Body of pancreas (tissue), 4 donors: ENCODE measurements around the gene LIMD2. TPM values are rescaled to one million over a fixed set of nuclear protein-coding genes. Genes with fewer than 3 reads are reported as not detected.
A peak's percentile ranks its signal among the peaks of the same experiment; 100 is the strongest.

Experiments used
- ATAC-seq: fragments of 150-250 bp; one replicate; pipeline ENCODE4 v1.9.1; 2016
- DNase-seq, 4 donors: peaks; one replicate each; pipeline ENCODE4 v3.0.0-alpha.2; 2019
- H3K27ac ChIP-seq, 4 donors: fragments of 200-600 bp; sonication (generic); 1 replicate in 3 of 4; 2 replicates in 1 of 4; pipeline versions ENCODE4 v1.5.1 to v1.6.1; 2016 to 2019; ENCODE audit warnings: mild to moderate bottlenecking in 1 of 4, mixed read lengths in 1 of 4, moderate library complexity in 1 of 4
- H3K27me3 ChIP-seq, 2 donors: fragments of 200-600 bp; sonication (generic); one replicate each; pipeline ENCODE4 v1.6.0; 2016; ENCODE audit warnings: mild to moderate bottlenecking in 1 of 2
- H3K36me3 ChIP-seq, 2 donors: fragments of 200-600 bp; sonication (generic); replicated peaks in 1 of 2; 2 replicates each; pipeline ENCODE4 v1.5.1; 2016; ENCODE audit warnings: low read depth in 2 of 2; ENCODE audit not compliant: insufficient read depth in 1 of 2
- H3K4me1 ChIP-seq: fragments of 200-600 bp; sonication (generic); one replicate; pipeline ENCODE4 v1.6.0; 2016
- H3K4me3 ChIP-seq, 2 donors: fragments of 200-600 bp; sonication (generic); 1 replicate in 1 of 2; 2 replicates in 1 of 2; pipeline ENCODE4 v1.5.1; 2016 to 2019
- H3K9me3 ChIP-seq, 3 donors: fragments of 200-600 bp; sonication (generic); 1 replicate in 2 of 3; 2 replicates in 1 of 3; pipeline ENCODE4 v1.5.1; 2016
- CTCF ChIP-seq, 7 experiments: fragments of 450-650 bp in 4 of 7; fragments of 200-600 bp in 3 of 7; sonication (generic) in 3 of 7; IDR thresholded peaks; one replicate each; pipeline ENCODE4 v1.5.1; 2016 to 2019; ENCODE audit warnings: antibody characterized with exemption in 7 of 7
- POLR2A ChIP-seq, 3 donors: fragments of 450-650 bp; IDR thresholded peaks; one replicate each; pipeline ENCODE4 v1.6.1; 2016; ENCODE audit warnings: antibody characterized with exemption in 3 of 3, mild to moderate bottlenecking in 2 of 3
- WGBS, 2 donors: methylation state at CpG; one replicate each; pipeline ENCODE4 v1.1.5; 2017; 5-methylcytosine and 5-hydroxymethylcytosine counted together
- intact Hi-C: fragments of 100-400 bp; cut with DNase I; formaldehyde crosslinking; loops from one replicate; pipeline ENCODE4 v1.15.1; 2023
- total RNA-seq, 2 donors: library from RNA; depleted of rRNA; stranded (reverse); fragments of >200 nt; gene quantifications; one replicate each; pipeline ENCODE4 v1.1.0, GENCODE V29; 2016

The LIMD2 gene
- total RNA-seq, 2 donors from 2014 or later: 4.9 to 9.6 TPM

- intact Hi-C loops: no loop called here
- H3K27me3 ChIP-seq: no peaks in the 10 kb centered on the region
- 20 to 25% methylated on average over 4 of the region's 4 CpGs for WGBS, 2 donors
- no peaks in the 10 kb centered on the region for H3K9me3 ChIP-seq
- H3K4me1 ChIP-seq: peaks cover 27% of the 10 kb centered on the region
- no peaks in the 10 kb centered on the region for H3K36me3 ChIP-seq
- ATAC-seq (peak; percentile 23), DNase-seq (no peak)
- TF ChIP-seq POLR2A (IDR thresholded peaks at IDR 0.05) (no peak), CTCF (IDR thresholded peaks at IDR 0.05) (no peak)
- H3K4me3 ChIP-seq: no peak overlapping the region
- peak overlapping the region; percentile 75 to 86 (median 85) for H3K27ac ChIP-seq
These were observed 24.7 kb downstream of the LIMD2 start for GRCh38 chr17:63675231-63675606.

GRCh38 chr17:63672856-63673255 lies 27.1 kb downstream of the LIMD2 start:
- 89 to 96% methylated on average over 2 of the region's 2 CpGs for WGBS, 2 donors
- H3K27me3 ChIP-seq: no peaks in the 10 kb centered on the region
- DNase-seq: no peak
- no peaks in the 10 kb centered on the region for H3K9me3 ChIP-seq
- TF ChIP-seq CTCF (IDR thresholded peaks at IDR 0.05) (no peak), POLR2A (IDR thresholded peaks at IDR 0.05) (no peak)
- peaks cover 27% of the 10 kb centered on the region for H3K4me1 ChIP-seq
- no peak overlapping the region for H3K27ac ChIP-seq
- no peak overlapping the region for H3K4me3 ChIP-seq
- intact Hi-C loops: no loop called here
- no peak for ATAC-seq
- H3K36me3 ChIP-seq: peaks cover 0 to 2% of the 10 kb centered on the region in 2 donors

- Histone ChIP-seq H3K4me1 (no peaks in the 10 kb centered on the region), H3K4me3 (no peak overlapping the region), H3K27me3 (no peaks in the 10 kb centered on the region), H3K27ac (peak overlapping the region in 1 of 4 donors; percentile 36), H3K36me3 (peaks cover 0 to 10% of the 10 kb centered on the region in 2 donors), H3K9me3 (no peaks in the 10 kb centered on the region)
- intact Hi-C loops: no loop called here
- WGBS, 2 donors: 71 to 78% methylated on average over 5 of the region's 5 CpGs
- no peak for TF ChIP-seq CTCF (IDR thresholded peaks at IDR 0.05)
- no peak for TF ChIP-seq POLR2A (IDR thresholded peaks at IDR 0.05)
- ATAC-seq: no peak
- peak in 1 of 4 donors; percentile 47 for DNase-seq
These were observed 34.3 kb downstream of the LIMD2 start for GRCh38 chr17:63665527-63666214.

- intact Hi-C loops: no loop called here
- WGBS, 2 donors: 78 to 85% methylated on average over 3 of the region's 3 CpGs
These were observed 40.1 kb downstream of the LIMD2 start for GRCh38 chr17:63659850-63660249.

More at GRCh38 chr17:63659850-63660249, 40.1 kb downstream of the LIMD2 start:
- ATAC-seq (no peak), DNase-seq (no peak)
- Histone ChIP-seq H3K27me3 (no peaks in the 10 kb centered on the region), H3K4me3 (no peak overlapping the region), H3K4me1 (no peaks in the 10 kb centered on the region), H3K9me3 (no peaks in the 10 kb centered on the region), H3K27ac (no peak overlapping the region), H3K36me3 (peaks cover 0 to 4% of the 10 kb centered on the region in 2 donors)
- no peak for TF ChIP-seq POLR2A (IDR thresholded peaks at IDR 0.05)
- no peak for TF ChIP-seq CTCF (IDR thresholded peaks at IDR 0.05)
